LNCaP clone FGC (cell line): ENCODE measurements around the gene MS4A15.

Experiments
- DNase-seq: peaks from one replicate; pipeline ENCODE4 v3.0.0-alpha.2; 2011; ENCODE audit warnings: low read depth
- H3K4me3 ChIP-seq: 2 replicates; pipeline ENCODE4 v1.5.1; 2011; ENCODE audit warnings: mild to moderate bottlenecking, low read depth, low read length, control low read depth
- CTCF ChIP-seq: IDR thresholded peaks from 2 replicates; pipeline ENCODE4 v1.5.1; 2012; ENCODE audit warnings: mild to moderate bottlenecking; ENCODE audit not compliant: control insufficient read depth, insufficient read depth; ENCODE audit errors: extremely low read depth

Gene MS4A15

GRCh38 chr11:60768202-60768601, 11.5 kb downstream of the MS4A15 start:
- DNase-seq = no peak
- TF ChIP-seq CTCF = no peak
- no peak overlapping the region for H3K4me3 ChIP-seq

- no peak for DNase-seq
- H3K4me3 ChIP-seq = no peak overlapping the region
- no peak for TF ChIP-seq CTCF
These were observed 12.6 kb downstream of the MS4A15 start for GRCh38 chr11:60769273-60769672.

- H3K4me3 ChIP-seq = no peak overlapping the region
- DNase-seq = no peak
- no peak for TF ChIP-seq CTCF
These were observed 13.1 kb downstream of the MS4A15 start for GRCh38 chr11:60769811-60770210.

- no peak overlapping the region for H3K4me3 ChIP-seq
- no peak for DNase-seq
- no peak for TF ChIP-seq CTCF
These were observed 14.5 kb downstream of the MS4A15 start for GRCh38 chr11:60771146-60771545.

GRCh38 chr11:60771879-60772525, 15.3 kb downstream of the MS4A15 start:
- TF ChIP-seq CTCF = no peak
- H3K4me3 ChIP-seq = no peak overlapping the region
- DNase-seq = no peak

- no peak for DNase-seq
- no peak overlapping the region for H3K4me3 ChIP-seq
- TF ChIP-seq CTCF = no peak
These were observed 16.0 kb downstream of the MS4A15 start for GRCh38 chr11:60772666-60773065.

GRCh38 chr11:60774726-60775125, 18.1 kb downstream of the MS4A15 start:
- TF ChIP-seq CTCF = no peak
- DNase-seq = no peak
- no peak overlapping the region for H3K4me3 ChIP-seq
